ENCODE results near the gene NEMP1. TPM values are rescaled to one million over a fixed set of nuclear protein-coding genes. Genes with fewer than 3 reads are reported as not detected.

NEMP1 gene
- polyA plus RNA-seq, 1 donor from 2014 or later = 6.8 TPM

DNA sequence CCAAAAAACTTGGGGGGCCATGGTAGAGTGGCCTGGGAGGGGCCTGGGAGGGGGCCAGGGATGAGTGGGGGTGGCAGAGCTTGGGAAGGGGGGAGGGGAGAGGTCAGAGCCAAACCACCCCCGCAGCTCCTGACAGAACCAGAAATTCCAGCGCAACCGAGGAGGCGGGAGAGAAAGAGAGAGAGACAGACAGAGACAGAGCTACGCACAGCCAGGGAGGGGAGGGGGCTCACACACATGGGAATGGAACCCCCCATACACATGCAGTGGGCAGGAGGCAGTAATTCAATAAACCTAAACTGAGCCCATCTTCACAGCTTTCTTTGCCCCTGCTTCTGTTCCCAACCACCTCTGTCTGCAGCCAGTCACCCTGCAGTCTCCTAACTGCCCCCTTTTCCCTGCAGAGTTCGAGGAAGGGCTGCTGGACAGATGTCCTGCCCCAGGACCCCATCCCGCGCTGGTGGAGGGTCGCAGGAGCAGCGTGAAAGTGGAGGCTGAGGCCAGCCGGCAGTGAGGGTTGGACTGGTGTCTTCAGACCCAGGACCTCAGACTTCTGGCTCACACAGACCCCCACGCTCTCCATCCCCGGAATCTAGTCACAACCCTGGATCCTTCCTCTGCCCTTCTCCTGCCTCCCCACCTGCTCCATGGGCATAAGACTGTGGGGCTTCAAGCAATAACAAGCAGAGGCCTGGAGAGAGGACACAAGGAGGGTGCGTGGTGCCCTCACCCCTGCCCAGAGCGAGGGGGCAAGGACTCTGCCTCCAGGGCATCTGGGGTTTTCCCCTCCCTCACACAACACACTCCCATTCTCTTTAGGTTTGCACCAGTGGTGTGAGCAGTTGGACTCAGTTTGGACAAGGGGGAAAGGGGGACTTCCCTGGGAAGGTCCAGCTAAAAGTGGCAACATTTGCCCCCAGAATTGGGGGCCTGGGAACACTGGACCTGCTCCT lies 15.9 kb upstream of the NEMP1 start:
- H3K36me3 ChIP-seq (ENCODE audit: insufficient read depth, low read length) = no peaks in the 10 kb centered on the region
- H3K27me3 ChIP-seq (ENCODE audit: insufficient read depth, low read depth, low read length) = no peaks in the 10 kb centered on the region

DNA sequence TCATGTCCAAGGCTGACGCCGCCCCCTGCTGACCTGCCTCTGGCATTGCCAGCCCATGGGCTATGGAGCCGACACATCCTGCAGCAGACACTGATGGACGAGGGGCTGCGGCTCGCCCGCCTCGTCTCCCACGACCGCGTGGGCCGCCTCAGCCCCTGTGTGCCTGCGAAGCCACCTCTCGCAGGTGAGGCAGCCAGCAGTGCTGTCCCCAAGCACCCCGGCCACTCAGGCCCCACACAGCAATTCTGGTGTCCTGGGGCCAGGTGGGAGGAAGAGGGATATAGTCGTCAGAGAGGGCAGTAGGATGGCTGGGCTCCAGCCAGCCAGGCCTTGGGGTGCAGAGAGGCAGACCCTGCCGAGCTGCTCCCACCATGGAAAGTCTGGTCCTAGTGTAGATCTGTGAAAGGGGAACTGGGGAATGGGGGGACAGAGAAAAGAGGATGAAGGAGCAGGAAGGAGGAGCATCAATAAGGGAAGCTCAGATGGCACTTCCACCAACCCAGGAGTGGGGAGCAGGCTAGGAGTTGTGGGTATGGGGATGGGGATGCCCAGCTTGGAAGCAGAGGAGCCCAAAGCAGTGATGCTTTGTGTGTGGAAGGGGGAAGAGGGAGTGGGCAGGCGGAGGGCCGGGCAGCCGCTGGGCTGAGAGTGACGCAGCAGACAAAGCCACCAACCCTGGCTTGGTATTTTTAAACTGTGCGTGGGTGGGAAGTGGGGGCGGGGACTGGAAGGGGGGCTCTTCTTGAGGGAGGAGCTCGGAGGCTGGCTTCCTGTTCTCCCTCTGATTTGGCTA lies 15.0 kb upstream of the NEMP1 start:
- Histone ChIP-seq H3K9me3 (ENCODE audit: low read length) (no peaks in the 10 kb centered on the region), H3K79me2 (replicated peaks; ENCODE audit: insufficient read depth, low read length) (peaks cover 17% of the 10 kb centered on the region), H3K4me3 (ENCODE audit: low read length) (no peak overlapping the region), H3K9ac (ENCODE audit: low read length) (no peak overlapping the region), H3K4me2 (ENCODE audit: low read length) (no peak overlapping the region), H2AFZ (ENCODE audit: low read depth, low read length) (no peak overlapping the region), H3K9me2 (ENCODE audit: insufficient read depth, low read length) (no peaks in the 10 kb centered on the region), H3K36me3 (ENCODE audit: insufficient read depth, low read length) (no peaks in the 10 kb centered on the region), H3K27me3 (ENCODE audit: insufficient read depth, low read depth, low read length) (no peaks in the 10 kb centered on the region), H4K20me1 (ENCODE audit: insufficient read depth) (no peaks in the 10 kb centered on the region), H3F3A (ENCODE audit: insufficient read depth, low read length, poor library complexity, severe bottlenecking) (peaks cover 4% of the 10 kb centered on the region), H3K27ac (ENCODE audit: low read length) (no peak overlapping the region)
- TF ChIP-seq RAD21 (conservative IDR thresholded peaks at IDR 0.05) = no peak
- TF ChIP-seq, protein P1, sequence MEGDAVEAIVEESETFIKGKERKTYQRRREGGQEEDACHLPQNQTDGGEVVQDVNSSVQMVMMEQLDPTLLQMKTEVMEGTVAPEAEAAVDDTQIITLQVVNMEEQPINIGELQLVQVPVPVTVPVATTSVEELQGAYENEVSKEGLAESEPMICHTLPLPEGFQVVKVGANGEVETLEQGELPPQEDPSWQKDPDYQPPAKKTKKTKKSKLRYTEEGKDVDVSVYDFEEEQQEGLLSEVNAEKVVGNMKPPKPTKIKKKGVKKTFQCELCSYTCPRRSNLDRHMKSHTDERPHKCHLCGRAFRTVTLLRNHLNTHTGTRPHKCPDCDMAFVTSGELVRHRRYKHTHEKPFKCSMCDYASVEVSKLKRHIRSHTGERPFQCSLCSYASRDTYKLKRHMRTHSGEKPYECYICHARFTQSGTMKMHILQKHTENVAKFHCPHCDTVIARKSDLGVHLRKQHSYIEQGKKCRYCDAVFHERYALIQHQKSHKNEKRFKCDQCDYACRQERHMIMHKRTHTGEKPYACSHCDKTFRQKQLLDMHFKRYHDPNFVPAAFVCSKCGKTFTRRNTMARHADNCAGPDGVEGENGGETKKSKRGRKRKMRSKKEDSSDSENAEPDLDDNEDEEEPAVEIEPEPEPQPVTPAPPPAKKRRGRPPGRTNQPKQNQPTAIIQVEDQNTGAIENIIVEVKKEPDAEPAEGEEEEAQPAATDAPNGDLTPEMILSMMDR (IDR thresholded peaks at IDR 0.05; ENCODE audit: poor library complexity, severe bottlenecking) = peak; percentile 24

More for the DNA sequence above, 15.9 kb upstream of the NEMP1 start:
- no peak overlapping the region for H2AFZ ChIP-seq (ENCODE audit: low read depth, low read length)
- H3K4me2 ChIP-seq (ENCODE audit: low read length) = no peak overlapping the region
- TF ChIP-seq RAD21 (conservative IDR thresholded peaks at IDR 0.05) (no peak), MXI1 (conservative IDR thresholded peaks at IDR 0.05; ENCODE audit: poor library complexity, severe bottlenecking) (no peak), EP300 (conservative IDR thresholded peaks at IDR 0.05; ENCODE audit: poor library complexity, severe bottlenecking) (no peak), POLR2AphosphoS5 (IDR thresholded peaks at IDR 0.05) (no peak), TAF1 (IDR thresholded peaks at IDR 0.05; ENCODE audit: low read depth) (no peak), EZH2 (IDR thresholded peaks at IDR 0.05; ENCODE audit: borderline replicate concordance, insufficient read depth, low read length, poor library complexity, severe bottlenecking) (no peak), SMC3 (conservative IDR thresholded peaks at IDR 0.05; ENCODE audit: poor library complexity) (no peak)
- TF ChIP-seq, protein P1 (IDR thresholded peaks at IDR 0.05; ENCODE audit: poor library complexity, severe bottlenecking) = no peak
- TF ChIP-seq, protein P2, sequence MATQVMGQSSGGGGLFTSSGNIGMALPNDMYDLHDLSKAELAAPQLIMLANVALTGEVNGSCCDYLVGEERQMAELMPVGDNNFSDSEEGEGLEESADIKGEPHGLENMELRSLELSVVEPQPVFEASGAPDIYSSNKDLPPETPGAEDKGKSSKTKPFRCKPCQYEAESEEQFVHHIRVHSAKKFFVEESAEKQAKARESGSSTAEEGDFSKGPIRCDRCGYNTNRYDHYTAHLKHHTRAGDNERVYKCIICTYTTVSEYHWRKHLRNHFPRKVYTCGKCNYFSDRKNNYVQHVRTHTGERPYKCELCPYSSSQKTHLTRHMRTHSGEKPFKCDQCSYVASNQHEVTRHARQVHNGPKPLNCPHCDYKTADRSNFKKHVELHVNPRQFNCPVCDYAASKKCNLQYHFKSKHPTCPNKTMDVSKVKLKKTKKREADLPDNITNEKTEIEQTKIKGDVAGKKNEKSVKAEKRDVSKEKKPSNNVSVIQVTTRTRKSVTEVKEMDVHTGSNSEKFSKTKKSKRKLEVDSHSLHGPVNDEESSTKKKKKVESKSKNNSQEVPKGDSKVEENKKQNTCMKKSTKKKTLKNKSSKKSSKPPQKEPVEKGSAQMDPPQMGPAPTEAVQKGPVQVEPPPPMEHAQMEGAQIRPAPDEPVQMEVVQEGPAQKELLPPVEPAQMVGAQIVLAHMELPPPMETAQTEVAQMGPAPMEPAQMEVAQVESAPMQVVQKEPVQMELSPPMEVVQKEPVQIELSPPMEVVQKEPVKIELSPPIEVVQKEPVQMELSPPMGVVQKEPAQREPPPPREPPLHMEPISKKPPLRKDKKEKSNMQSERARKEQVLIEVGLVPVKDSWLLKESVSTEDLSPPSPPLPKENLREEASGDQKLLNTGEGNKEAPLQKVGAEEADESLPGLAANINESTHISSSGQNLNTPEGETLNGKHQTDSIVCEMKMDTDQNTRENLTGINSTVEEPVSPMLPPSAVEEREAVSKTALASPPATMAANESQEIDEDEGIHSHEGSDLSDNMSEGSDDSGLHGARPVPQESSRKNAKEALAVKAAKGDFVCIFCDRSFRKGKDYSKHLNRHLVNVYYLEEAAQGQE (IDR thresholded peaks at IDR 0.05; ENCODE audit: borderline replicate concordance) = no peak
- no peaks in the 10 kb centered on the region for H3K9me3 ChIP-seq (ENCODE audit: low read length)
- H3K9me2 ChIP-seq (ENCODE audit: insufficient read depth, low read length) = no peaks in the 10 kb centered on the region
- H3K4me3 ChIP-seq (ENCODE audit: low read length) = no peak overlapping the region
- peaks cover 4% of the 10 kb centered on the region for H3F3A ChIP-seq (ENCODE audit: insufficient read depth, low read length, poor library complexity, severe bottlenecking)
- peaks cover 17% of the 10 kb centered on the region for H3K79me2 ChIP-seq (replicated peaks; ENCODE audit: insufficient read depth, low read length)
- no peaks in the 10 kb centered on the region for H4K20me1 ChIP-seq (ENCODE audit: insufficient read depth)
- H3K27ac ChIP-seq (ENCODE audit: low read length) = no peak overlapping the region
- H3K9ac ChIP-seq (ENCODE audit: low read length) = no peak overlapping the region
